HUES6 (cell line): ENCODE data around the gene BMI1.
A peak's percentile ranks its signal among the peaks of the same experiment; 100 is the strongest.

ENCODE experiments used
- H3K27ac ChIP-seq: 2 replicates; pipeline ENCODE4 v1.7.0; 2013; ENCODE audit warnings: low read depth, mild to moderate bottlenecking, low read length, inconsistent platforms
- H3K27me3 ChIP-seq: 2 replicates; pipeline ENCODE4 v1.6.1; 2013; ENCODE audit warnings: low read length; ENCODE audit not compliant: control insufficient read depth, insufficient read depth
- H3K36me3 ChIP-seq: 2 replicates; pipeline ENCODE4 v1.6.1; 2013; ENCODE audit warnings: low read length; ENCODE audit not compliant: control insufficient read depth, insufficient read depth
- H3K4me1 ChIP-seq: 2 replicates; pipeline ENCODE4 v1.6.1; 2013; ENCODE audit warnings: low read length; ENCODE audit not compliant: control insufficient read depth, insufficient read depth
- H3K4me3 ChIP-seq: 2 replicates; pipeline ENCODE4 v1.5.1; 2013; ENCODE audit warnings: low read depth, low read length
- H3K9ac ChIP-seq: one replicate; pipeline ENCODE4 v1.6.1; 2013; ENCODE audit warnings: mild to moderate bottlenecking, low read length
- H3K9me3 ChIP-seq: 2 replicates; pipeline ENCODE4 v1.6.1; 2013; ENCODE audit warnings: low read depth, low read length; ENCODE audit not compliant: control insufficient read depth, insufficient read depth

The BMI1 gene

DNA sequence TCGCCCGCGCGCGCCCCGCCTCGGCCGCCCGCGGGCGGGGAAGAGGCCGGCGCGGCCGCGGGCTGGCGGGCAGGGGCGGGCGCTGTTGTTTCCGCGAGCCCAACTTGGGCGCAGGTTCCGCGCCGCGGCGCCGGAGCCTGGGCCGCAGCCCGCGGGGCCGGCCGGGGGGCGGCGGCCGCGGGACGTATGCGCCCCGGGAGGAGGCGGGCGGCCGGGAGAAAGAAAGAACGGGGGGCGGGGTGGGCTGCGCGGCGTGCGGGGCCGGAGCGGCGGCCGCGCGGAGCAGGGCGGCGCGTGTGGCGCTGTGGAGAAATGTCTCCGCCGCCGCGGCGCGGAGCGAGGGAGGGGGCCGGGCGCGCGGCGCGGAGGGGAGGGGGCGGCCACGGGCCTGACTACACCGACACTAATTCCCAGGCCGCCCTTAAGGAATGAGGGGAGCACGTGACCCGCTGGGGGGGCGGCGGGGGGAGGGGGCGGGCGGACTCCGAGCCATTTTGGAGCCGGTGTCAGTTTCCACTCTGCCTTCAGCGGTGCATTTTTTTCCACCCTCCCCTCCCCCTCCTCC is at the start of gene BMI1:
Gene BMI1 (plus strand): TSS at position 509 of the 565 bp plus-strand sequence. CDS start 5,351 bp downstream, outside the sequence.
- no peaks in the 10 kb centered on the region for H3K9me3 ChIP-seq
- no peaks in the 10 kb centered on the region for H3K36me3 ChIP-seq
- peak within 1 kb of the TSS; percentile 85 for H3K9ac ChIP-seq
- H3K4me1 ChIP-seq = peaks cover 47% of the 10 kb centered on the region
- H3K4me3 ChIP-seq = peak within 1 kb of the TSS; percentile 75
- peaks cover 80% of the 10 kb centered on the region for H3K27me3 ChIP-seq
- H3K27ac ChIP-seq = no peak within 1 kb of the TSS

DNA sequence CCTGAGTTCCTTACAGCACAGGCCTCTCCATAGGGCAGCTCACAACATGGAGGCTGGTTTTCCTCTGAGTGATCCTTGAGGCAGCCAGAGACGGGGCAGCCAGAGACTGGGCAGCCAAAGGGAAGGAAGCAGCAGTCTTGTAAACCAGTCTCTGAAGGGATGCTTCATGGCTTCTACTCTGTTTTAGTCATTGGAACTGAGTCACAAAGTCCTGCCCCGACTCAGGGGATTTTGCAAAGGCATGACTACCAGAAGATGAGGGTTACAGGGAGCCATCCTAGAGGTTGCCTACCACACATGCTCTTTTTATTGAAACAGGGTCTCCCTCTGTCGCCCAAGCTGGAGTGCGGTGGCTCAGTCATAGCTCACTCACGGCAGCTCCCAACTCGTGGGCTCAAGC is 49.1 kb upstream of the BMI1 start:
- no peak overlapping the region for H3K27ac ChIP-seq
- no peak overlapping the region for H3K4me3 ChIP-seq
- H3K4me1 ChIP-seq = no peaks in the 10 kb centered on the region
- no peaks in the 10 kb centered on the region for H3K27me3 ChIP-seq
- H3K9me3 ChIP-seq = no peaks in the 10 kb centered on the region
- H3K36me3 ChIP-seq = no peaks in the 10 kb centered on the region
- no peak overlapping the region for H3K9ac ChIP-seq

DNA sequence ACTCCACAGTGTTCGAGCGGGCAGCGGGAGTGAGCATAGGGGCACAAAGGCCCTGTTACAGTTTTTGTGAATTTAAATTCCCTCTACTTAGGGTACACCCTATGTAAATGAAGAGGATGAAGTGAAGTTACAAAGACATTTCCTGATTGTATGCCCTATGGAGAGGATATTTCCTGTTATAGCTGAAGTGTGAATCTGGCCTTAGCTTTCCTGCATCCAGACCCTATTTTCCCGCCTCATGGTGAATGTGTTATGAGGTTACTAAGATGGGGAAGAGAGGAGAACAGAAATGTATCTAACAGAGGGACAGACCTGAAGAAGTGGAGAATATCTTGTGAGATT is 42.5 kb upstream of the BMI1 start:
- Histone ChIP-seq H3K36me3 (no peaks in the 10 kb centered on the region), H3K4me1 (peaks cover 24% of the 10 kb centered on the region), H3K27me3 (no peaks in the 10 kb centered on the region), H3K9me3 (no peaks in the 10 kb centered on the region), H3K9ac (no peak overlapping the region), H3K27ac (no peak overlapping the region), H3K4me3 (no peak overlapping the region)

DNA sequence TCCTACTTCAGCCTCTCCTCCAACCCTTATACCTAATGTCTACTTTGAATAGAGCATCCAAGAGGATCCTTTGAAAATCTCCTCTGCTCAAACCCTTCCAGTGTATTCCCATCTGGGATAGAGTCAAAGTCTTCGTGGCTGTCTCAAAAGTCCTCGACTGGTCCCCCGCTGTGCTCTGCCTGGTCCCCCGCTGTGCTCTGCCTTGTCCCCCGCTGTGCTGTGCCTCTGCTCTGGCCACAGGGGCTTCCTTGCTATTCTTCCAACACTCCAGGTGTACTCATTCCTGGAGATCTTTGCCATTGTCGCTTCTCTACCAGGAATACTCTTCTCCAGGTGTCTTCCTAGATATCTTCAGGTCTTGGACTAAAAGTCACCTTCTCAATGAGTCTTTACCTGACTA is 40.8 kb upstream of the BMI1 start:
- Histone ChIP-seq H3K36me3 (no peaks in the 10 kb centered on the region), H3K9ac (no peak overlapping the region), H3K4me1 (peaks cover 24% of the 10 kb centered on the region), H3K4me3 (peak overlapping the region; percentile 11; the same call in 1 of the 2 replicates), H3K27ac (no peak overlapping the region), H3K27me3 (no peaks in the 10 kb centered on the region), H3K9me3 (no peaks in the 10 kb centered on the region)

DNA sequence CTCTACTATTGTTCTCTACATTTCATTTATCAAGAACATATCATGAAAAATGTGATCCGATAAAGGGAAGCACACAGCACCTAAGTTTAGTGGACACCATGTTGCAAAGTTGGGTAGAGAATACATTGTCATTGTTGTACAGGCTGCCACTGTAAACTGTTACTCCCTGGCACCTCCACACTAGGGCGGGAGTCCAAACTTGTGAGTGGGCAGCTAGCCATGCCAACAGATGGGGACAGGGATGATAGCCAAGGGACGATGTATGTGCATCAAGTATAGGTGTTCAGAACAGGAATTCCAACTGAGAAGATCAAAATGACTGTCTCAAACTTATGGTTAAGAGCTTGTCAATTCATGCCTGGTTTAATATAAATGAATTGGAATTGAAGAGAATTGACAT is 35.8 kb upstream of the BMI1 start:
- no peak overlapping the region for H3K27ac ChIP-seq
- H3K4me3 ChIP-seq = no peak overlapping the region
- no peak overlapping the region for H3K9ac ChIP-seq
- H3K36me3 ChIP-seq = no peaks in the 10 kb centered on the region
- H3K9me3 ChIP-seq = no peaks in the 10 kb centered on the region
- H3K4me1 ChIP-seq = peaks cover 5% of the 10 kb centered on the region
- H3K27me3 ChIP-seq = no peaks in the 10 kb centered on the region

DNA sequence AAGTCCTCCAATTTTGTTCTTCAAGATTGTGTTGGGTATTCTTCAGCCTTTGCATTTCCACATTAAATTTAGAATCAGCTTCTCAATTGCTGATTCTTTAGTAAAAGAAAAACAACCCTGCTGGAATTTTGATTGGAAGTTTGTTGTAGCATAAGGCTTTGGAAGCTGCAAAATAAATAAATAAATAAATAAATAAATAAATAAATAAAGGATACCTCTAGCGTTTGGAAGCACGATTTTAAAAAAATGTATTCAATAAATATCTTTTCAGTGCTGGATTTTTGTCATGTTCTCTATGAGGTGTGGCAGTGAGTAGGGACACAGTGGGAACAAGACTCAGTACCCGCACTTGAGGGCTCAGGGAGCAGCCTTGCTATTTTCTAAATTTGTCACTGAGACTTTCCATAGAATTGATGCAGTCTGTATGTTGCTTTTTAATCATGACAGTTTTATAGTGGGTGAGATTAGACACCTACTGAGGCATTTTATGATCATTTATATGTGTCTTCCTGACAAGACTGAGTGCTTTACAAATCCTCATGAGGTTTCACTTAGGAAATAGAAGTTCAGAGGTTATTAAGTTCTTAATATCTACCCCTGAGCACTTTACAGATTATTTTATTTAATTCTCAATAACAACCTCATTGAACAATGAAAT is 27.0 kb upstream of the BMI1 start:
- no peaks in the 10 kb centered on the region for H3K9me3 ChIP-seq
- H3K27ac ChIP-seq = no peak overlapping the region
- H3K4me3 ChIP-seq = no peak overlapping the region
- no peaks in the 10 kb centered on the region for H3K27me3 ChIP-seq
- H3K9ac ChIP-seq = no peak overlapping the region
- H3K36me3 ChIP-seq = no peaks in the 10 kb centered on the region
- no peaks in the 10 kb centered on the region for H3K4me1 ChIP-seq

DNA sequence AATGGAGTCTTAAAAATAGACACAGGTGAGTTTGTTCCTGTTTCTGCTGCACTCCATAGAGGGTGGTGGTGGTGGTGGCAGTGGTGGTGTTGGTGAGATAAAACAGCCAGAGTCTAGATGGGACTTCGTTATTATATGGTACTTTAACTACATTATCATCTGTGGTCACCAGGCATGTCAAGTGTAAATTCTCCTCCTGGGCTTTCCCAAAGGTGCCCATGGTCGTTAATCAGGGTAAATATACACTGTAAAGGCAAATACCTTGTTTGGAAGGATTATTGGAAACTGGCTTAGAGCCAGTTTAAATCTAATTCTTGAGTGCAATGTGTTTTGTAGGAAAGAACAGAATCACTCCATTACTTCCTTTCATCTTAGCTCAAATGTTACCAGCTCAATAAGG is 26.2 kb upstream of the BMI1 start:
- H3K9ac ChIP-seq = no peak overlapping the region
- H3K36me3 ChIP-seq = no peaks in the 10 kb centered on the region
- H3K4me1 ChIP-seq = no peaks in the 10 kb centered on the region
- H3K27ac ChIP-seq = no peak overlapping the region
- H3K4me3 ChIP-seq = no peak overlapping the region
- H3K27me3 ChIP-seq = no peaks in the 10 kb centered on the region
- no peaks in the 10 kb centered on the region for H3K9me3 ChIP-seq

DNA sequence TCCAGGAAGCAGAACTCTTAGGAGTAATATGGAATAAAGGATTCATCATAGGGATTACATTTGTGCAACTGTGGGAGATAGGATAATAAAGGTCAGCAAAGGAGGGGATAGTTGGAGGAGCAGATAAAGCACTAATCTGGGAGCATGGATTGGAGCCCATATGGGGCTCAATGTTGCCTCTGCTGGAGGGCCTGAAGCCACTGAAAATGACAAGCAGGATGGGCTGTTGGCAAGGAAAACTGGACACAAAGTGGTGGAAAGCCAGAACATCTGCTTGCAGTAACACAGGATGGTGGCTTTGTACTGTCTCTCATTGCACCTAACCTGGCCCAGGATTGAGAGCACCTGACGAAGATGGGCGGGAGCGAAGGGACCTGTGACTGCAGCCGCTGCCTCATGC is 19.7 kb upstream of the BMI1 start:
- Histone ChIP-seq H3K4me1 (no peaks in the 10 kb centered on the region), H3K27me3 (no peaks in the 10 kb centered on the region), H3K4me3 (no peak overlapping the region), H3K9me3 (no peaks in the 10 kb centered on the region), H3K27ac (no peak overlapping the region), H3K36me3 (no peaks in the 10 kb centered on the region), H3K9ac (no peak overlapping the region)

DNA sequence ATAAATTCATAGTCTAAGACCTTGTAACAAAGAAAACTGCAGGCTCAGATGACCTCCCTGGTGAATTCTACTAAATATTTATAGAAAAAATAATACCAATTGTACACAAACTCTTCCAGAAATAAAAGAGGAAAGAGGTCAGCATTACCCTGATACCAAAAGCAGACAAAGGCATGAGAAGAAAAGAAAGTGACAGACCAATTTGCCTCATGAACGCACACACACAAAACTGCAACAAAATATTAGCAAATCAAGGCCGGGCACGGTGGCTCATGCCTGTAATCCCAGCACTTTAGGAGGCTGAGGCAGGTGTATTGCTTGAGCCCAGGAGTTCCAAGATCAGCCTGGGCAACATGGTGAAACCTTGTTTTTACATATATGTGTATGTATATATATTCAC is 17.4 kb upstream of the BMI1 start:
- Histone ChIP-seq H3K27me3 (no peaks in the 10 kb centered on the region), H3K9me3 (no peaks in the 10 kb centered on the region), H3K9ac (no peak overlapping the region), H3K4me3 (no peak overlapping the region), H3K36me3 (no peaks in the 10 kb centered on the region), H3K4me1 (no peaks in the 10 kb centered on the region), H3K27ac (no peak overlapping the region)

DNA sequence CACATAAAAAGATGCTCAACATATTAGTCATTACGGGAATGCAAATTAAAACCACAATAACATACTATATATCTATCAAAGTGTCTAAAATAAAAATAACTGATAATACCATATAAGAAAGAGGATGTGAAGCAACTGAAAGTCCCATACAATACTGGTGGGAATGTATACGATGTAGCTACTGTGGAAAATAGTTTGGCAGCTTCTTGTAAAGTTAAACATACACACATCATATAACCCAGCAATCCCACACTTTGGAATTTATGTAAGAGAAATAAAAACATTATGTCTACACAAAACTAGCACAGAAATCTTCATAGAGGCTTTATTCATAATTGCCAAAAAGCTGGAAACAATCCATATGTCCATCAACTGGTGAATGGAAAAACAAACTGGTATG is 15.2 kb upstream of the BMI1 start:
- no peak overlapping the region for H3K9ac ChIP-seq
- no peaks in the 10 kb centered on the region for H3K4me1 ChIP-seq
- H3K27ac ChIP-seq = no peak overlapping the region
- H3K36me3 ChIP-seq = no peaks in the 10 kb centered on the region
- no peaks in the 10 kb centered on the region; the same call in 1 of the 2 replicates for H3K27me3 ChIP-seq
- H3K9me3 ChIP-seq = no peaks in the 10 kb centered on the region
- no peak overlapping the region for H3K4me3 ChIP-seq

DNA sequence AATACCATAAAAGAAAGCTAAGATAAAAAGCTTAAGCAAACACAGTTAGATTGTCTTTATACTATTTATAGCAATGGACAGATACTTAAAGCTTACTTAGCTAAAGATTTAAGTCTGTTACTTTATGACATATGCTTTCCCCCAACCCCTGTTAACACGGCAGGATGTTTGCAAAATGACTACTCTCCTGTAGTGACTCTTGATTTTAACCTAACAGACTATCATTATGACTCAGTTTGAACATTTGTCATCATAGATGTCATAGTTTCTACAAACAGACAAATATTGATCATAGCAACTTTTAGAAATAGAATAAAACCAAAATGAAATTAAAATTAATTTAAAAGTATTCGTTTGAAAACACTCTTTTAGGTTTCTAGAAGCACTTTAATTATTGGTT is 12.5 kb upstream of the BMI1 start:
- H3K4me3 ChIP-seq = no peak overlapping the region
- H3K27ac ChIP-seq = no peak overlapping the region
- H3K27me3 ChIP-seq = peaks cover 5% of the 10 kb centered on the region; the same call in 1 of the 2 replicates
- no peak overlapping the region for H3K9ac ChIP-seq
- no peaks in the 10 kb centered on the region for H3K9me3 ChIP-seq
- no peaks in the 10 kb centered on the region for H3K36me3 ChIP-seq
- no peaks in the 10 kb centered on the region for H3K4me1 ChIP-seq
